OCI-LY1 (cell line): ENCODE data around the gene SUPT3H.

Experiments
- H2AFZ ChIP-seq: fragments of 200-600 bp; sonication (generic), shearing (Covaris generic); 2 replicates; pipeline ENCODE4 v1.6.0; 2014; ENCODE audit warnings: antibody characterized with exemption, mild to moderate bottlenecking, low read length
- H3F3A ChIP-seq: fragments of 200-600 bp; sonication (generic), shearing (Covaris generic); 2 replicates; pipeline ENCODE4 v1.6.0; 2014; ENCODE audit warnings: mild to moderate bottlenecking, antibody characterized with exemption, low read length, moderate library complexity; ENCODE audit not compliant: insufficient read depth
- H3K27ac ChIP-seq: fragments of 200-600 bp; sonication (generic); 2 replicates; pipeline ENCODE4 v1.5.1; 2014; ENCODE audit warnings: low read length, mixed run types, mild to moderate bottlenecking, low read depth; ENCODE audit not compliant: poor library complexity, severe bottlenecking
- H3K27me3 ChIP-seq: fragments of 200-600 bp; sonication (generic); 2 replicates; pipeline ENCODE4 v1.6.0; 2014; ENCODE audit warnings: antibody characterized with exemption, mild to moderate bottlenecking, low read length, moderate library complexity; ENCODE audit not compliant: insufficient read depth
- H3K36me3 ChIP-seq: fragments of 200-600 bp; sonication (generic); 2 replicates; pipeline ENCODE4 v1.6.1; 2014; ENCODE audit warnings: mild to moderate bottlenecking, antibody characterized with exemption, low read length, moderate library complexity, mixed read lengths; ENCODE audit not compliant: insufficient read depth
- H3K4me1 ChIP-seq: fragments of 200-600 bp; sonication (generic); 2 replicates; pipeline ENCODE4 v1.5.1; 2014; ENCODE audit warnings: mild to moderate bottlenecking, low read length, moderate library complexity; ENCODE audit not compliant: insufficient read depth, severe bottlenecking
- H3K4me2 ChIP-seq: fragments of 200-600 bp; sonication (generic), shearing (Covaris generic); 2 replicates; pipeline ENCODE4 v1.6.1; 2014; ENCODE audit warnings: low read length
- H3K4me3 ChIP-seq: fragments of 200-600 bp; sonication (generic); 2 replicates; pipeline ENCODE4 v1.5.1; 2014; ENCODE audit warnings: low read length, low read depth, mild to moderate bottlenecking, mixed read lengths; ENCODE audit not compliant: poor library complexity, severe bottlenecking
- H3K79me2 ChIP-seq: fragments of 200-600 bp; shearing (Covaris generic); 2 replicates; pipeline ENCODE4 v1.6.1; 2016; ENCODE audit warnings: mixed run types, low read length, mixed read lengths; ENCODE audit not compliant: insufficient read depth
- H3K9ac ChIP-seq: fragments of 200-600 bp; sonication (generic), shearing (Covaris generic); 2 replicates; pipeline ENCODE4 v1.6.1; 2014; ENCODE audit warnings: mild to moderate bottlenecking, low read length, mixed read lengths
- H3K9me2 ChIP-seq: fragments of 200-600 bp; sonication (generic), shearing (Covaris generic); 2 replicates; pipeline ENCODE4 v1.6.1; 2014; ENCODE audit warnings: low read depth, mild to moderate bottlenecking, low read length, mixed read lengths
- H3K9me3 ChIP-seq: fragments of 200-600 bp; shearing (Covaris generic); 2 replicates; pipeline ENCODE4 v1.6.1; 2014; ENCODE audit warnings: low read length, mixed read lengths
- H4K20me1 ChIP-seq: fragments of 200-600 bp; sonication (generic), shearing (Covaris generic); 2 replicates; pipeline ENCODE4 v1.6.0; 2016; ENCODE audit warnings: mild to moderate bottlenecking, low read length; ENCODE audit not compliant: insufficient read depth
- EZH2 ChIP-seq: fragments of 200-600 bp; sonication (generic), shearing (Covaris generic); IDR thresholded peaks from 2 replicates; pipeline ENCODE4 v1.8.0; 2017; ENCODE audit warnings: borderline replicate concordance, mixed run types, mild to moderate bottlenecking, antibody characterized with exemption, low read length, moderate library complexity, mixed read lengths
- TF ChIP-seq, protein P1 (sequence below): fragments of 200-600 bp; sonication (generic), shearing (Covaris generic); IDR thresholded peaks from 2 replicates; pipeline ENCODE4 v1.5.1; 2017; ENCODE audit warnings: mild to moderate bottlenecking, antibody characterized with exemption, low read length, moderate library complexity, mixed read lengths

SUPT3H gene

GRCh38 chr6:44985006-44985405 lies 392.7 kb downstream of the SUPT3H start:
- Histone ChIP-seq H3K9me2 (no peaks in the 10 kb centered on the region), H3K79me2 (no peaks in the 10 kb centered on the region), H3K9ac (no peak overlapping the region), H3K27me3 (no peaks in the 10 kb centered on the region), H2AFZ (no peak overlapping the region), H3K4me1 (no peaks in the 10 kb centered on the region), H3K4me3 (no peak overlapping the region), H3K9me3 (no peaks in the 10 kb centered on the region), H3F3A (no peaks in the 10 kb centered on the region), H4K20me1 (no peaks in the 10 kb centered on the region), H3K36me3 (no peaks in the 10 kb centered on the region), H3K27ac (no peak overlapping the region), H3K4me2 (no peak overlapping the region)
- TF ChIP-seq, protein P1, sequence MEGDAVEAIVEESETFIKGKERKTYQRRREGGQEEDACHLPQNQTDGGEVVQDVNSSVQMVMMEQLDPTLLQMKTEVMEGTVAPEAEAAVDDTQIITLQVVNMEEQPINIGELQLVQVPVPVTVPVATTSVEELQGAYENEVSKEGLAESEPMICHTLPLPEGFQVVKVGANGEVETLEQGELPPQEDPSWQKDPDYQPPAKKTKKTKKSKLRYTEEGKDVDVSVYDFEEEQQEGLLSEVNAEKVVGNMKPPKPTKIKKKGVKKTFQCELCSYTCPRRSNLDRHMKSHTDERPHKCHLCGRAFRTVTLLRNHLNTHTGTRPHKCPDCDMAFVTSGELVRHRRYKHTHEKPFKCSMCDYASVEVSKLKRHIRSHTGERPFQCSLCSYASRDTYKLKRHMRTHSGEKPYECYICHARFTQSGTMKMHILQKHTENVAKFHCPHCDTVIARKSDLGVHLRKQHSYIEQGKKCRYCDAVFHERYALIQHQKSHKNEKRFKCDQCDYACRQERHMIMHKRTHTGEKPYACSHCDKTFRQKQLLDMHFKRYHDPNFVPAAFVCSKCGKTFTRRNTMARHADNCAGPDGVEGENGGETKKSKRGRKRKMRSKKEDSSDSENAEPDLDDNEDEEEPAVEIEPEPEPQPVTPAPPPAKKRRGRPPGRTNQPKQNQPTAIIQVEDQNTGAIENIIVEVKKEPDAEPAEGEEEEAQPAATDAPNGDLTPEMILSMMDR = no peak

DNA sequence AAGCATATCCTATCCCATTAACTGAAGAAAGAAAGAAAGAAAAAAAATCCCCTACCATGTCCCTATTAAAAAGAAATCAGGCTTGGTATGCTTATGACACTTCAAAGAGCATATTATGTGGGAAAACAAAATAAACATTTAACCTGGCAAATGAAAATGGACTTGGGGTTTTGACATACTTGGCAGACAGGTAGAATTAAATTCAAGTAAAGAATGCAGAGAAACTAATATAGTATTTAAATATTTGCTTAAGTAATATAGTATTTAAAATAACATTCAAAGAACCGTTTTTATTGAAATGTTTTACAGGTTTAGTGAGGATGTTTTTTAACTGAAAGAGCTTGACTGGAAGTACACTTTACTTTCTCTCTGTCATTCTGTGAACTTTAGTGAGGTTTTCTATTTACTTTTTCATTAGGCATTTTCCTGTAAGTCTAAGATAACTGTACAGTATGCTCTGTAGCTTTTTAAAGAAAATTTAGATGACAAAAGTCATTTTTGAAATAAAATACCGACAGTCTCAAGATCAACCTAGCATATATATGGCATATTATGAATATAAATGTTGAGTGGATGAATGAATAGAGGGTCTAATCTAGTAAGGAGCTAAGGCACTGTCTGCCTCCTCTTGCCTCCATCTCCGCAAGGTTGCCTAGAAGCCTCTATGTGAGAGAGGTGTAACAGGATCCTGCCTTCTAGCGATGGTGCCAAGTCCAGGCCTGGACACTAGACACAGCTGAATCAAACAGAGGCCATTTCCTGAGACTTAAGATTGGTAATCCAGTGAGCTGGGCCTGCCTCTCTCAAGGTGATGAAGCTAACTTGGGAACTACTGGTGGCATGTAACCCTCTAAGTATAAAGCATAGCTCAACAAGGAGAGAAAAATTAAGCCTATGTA lies 394.0 kb downstream of the SUPT3H start:
- H3K4me1 ChIP-seq = no peaks in the 10 kb centered on the region

DNA sequence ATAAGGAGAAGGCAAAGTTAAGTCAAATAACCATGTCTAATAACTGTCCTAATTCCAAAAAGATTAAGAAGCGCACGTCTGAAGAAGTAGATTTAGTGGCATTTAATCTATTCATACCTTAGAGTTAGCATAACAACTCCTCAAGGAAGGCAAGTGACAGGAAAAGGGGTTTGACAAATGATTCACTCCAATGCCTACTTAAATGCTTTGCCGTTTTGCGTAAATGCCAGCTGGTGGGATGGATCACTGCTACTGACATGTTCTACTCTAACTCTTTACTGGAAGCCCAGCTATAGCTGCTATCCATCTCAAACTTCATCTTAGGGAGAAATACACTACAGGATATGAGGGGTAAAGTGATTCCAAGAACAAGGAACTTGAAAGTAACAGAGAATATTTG lies 396.9 kb downstream of the SUPT3H start:
- no peaks in the 10 kb centered on the region for H3K36me3 ChIP-seq
- no peaks in the 10 kb centered on the region for H4K20me1 ChIP-seq
- H2AFZ ChIP-seq = no peak overlapping the region
- H3K9ac ChIP-seq = no peak overlapping the region
- no peaks in the 10 kb centered on the region for H3K27me3 ChIP-seq
- no peak for TF ChIP-seq EZH2
- TF ChIP-seq, protein P1 = no peak
- H3K79me2 ChIP-seq = no peaks in the 10 kb centered on the region
- no peaks in the 10 kb centered on the region for H3K4me1 ChIP-seq
- no peaks in the 10 kb centered on the region for H3K9me2 ChIP-seq
- no peak overlapping the region for H3K27ac ChIP-seq
- no peak overlapping the region for H3K4me2 ChIP-seq
- no peaks in the 10 kb centered on the region for H3K9me3 ChIP-seq
- no peak overlapping the region for H3K4me3 ChIP-seq
- no peaks in the 10 kb centered on the region for H3F3A ChIP-seq

More for the DNA sequence above, 394.0 kb downstream of the SUPT3H start:
- H3K4me2 ChIP-seq = no peak overlapping the region
- no peaks in the 10 kb centered on the region for H3K36me3 ChIP-seq
- no peaks in the 10 kb centered on the region for H3K79me2 ChIP-seq
- H3K9me2 ChIP-seq = no peaks in the 10 kb centered on the region
- no peaks in the 10 kb centered on the region for H3K9me3 ChIP-seq
- TF ChIP-seq, protein P1 = no peak
- no peak for TF ChIP-seq EZH2
- H3K4me3 ChIP-seq = no peak overlapping the region
- H3K27ac ChIP-seq = no peak overlapping the region
- H3K9ac ChIP-seq = no peak overlapping the region
- H4K20me1 ChIP-seq = no peaks in the 10 kb centered on the region
- H3F3A ChIP-seq = no peaks in the 10 kb centered on the region
- H3K27me3 ChIP-seq = no peaks in the 10 kb centered on the region
- H2AFZ ChIP-seq = no peak overlapping the region
